Femur (tissue), 1 donor: ENCODE measurements around the gene MAP3K20.
"Not testable (repeated sequence)": the region's sequence is repeated elsewhere in the genome, so short reads cannot be mapped to it uniquely, and the experiment has no call there.

ENCODE experiments used
- DNase-seq: peaks from one replicate; pipeline ENCODE4 v3.0.0-alpha.2; 2017

The MAP3K20 gene

GRCh38 chr2:173075781-173076580 lies at the start of gene MAP3K20:
Gene MAP3K20, plus strand, starts transcription at chr2:173075846. Its CDS starts 15,186 bp downstream, at chr2:173091032.
- peak; percentile 82 for DNase-seq

GRCh38 chr2:173026479-173026878 lies 49.2 kb upstream of the MAP3K20 start:
- DNase-seq = no peak

DNA sequence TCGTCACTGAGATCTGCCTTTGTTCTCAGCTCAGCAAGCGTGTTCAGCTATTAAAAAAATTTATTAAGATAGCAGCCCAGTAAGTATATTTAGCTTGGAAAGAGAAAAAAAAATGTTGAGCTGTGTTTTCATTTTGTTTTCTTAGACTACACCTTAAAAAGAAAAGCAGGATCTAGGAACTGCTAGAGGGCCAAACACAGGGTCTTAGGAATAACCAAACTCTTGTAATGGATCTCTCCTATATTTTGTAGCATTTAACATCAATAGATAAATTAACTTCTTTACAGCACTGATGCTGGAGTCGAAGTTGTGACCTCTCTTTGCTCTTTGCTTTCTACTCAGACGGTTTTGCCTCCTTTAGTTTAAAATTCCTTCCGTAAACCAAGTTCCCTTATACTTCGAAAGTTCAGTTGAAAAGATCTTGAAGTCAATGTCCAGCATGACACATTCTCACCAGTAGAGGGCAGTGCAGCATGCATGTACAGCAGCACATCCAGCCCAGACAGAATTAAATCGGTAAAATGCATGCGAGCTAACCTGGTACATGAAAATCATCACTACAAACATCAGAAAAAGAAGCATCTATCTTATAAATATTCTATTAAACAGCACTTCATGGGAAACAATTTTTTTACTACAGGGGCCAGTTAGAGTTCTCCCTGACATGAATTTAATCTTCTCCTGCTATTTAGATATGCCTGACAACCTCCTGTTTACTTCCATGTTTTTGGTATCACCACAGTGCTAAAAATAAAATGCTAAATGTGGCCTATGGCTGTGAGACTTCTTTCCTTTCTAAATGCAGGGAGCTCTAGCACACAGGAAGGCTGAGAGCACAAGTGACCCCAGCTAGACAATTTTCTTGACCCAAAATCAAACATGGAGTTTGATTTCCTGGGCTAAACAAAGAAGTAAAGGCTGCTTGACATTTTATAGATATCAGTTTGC lies 48.2 kb upstream of the MAP3K20 start:
- peak; percentile 89 for DNase-seq

DNA sequence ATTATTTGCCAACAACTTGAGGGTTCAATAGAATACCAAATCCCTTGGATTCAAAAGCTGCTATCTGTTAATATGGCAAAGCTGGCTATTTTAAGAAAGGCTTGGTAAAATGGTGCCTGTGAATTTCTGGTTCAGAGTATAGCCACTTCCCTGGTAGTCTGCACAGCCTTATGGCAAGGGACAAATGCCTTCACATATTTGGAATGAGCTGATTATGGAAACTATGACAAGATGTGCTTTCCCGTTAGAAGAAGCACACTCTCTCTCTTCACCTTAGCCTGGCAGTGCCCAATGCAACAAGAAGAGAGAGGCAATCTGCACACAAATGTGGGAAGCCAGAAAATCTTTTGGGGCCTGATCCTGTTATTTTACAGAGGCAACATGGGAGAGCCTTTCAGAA lies 47.5 kb upstream of the MAP3K20 start:
- no peak for DNase-seq

- no peak for DNase-seq
These were observed 47.0 kb upstream of the MAP3K20 start for GRCh38 chr2:173028671-173029070.

DNA sequence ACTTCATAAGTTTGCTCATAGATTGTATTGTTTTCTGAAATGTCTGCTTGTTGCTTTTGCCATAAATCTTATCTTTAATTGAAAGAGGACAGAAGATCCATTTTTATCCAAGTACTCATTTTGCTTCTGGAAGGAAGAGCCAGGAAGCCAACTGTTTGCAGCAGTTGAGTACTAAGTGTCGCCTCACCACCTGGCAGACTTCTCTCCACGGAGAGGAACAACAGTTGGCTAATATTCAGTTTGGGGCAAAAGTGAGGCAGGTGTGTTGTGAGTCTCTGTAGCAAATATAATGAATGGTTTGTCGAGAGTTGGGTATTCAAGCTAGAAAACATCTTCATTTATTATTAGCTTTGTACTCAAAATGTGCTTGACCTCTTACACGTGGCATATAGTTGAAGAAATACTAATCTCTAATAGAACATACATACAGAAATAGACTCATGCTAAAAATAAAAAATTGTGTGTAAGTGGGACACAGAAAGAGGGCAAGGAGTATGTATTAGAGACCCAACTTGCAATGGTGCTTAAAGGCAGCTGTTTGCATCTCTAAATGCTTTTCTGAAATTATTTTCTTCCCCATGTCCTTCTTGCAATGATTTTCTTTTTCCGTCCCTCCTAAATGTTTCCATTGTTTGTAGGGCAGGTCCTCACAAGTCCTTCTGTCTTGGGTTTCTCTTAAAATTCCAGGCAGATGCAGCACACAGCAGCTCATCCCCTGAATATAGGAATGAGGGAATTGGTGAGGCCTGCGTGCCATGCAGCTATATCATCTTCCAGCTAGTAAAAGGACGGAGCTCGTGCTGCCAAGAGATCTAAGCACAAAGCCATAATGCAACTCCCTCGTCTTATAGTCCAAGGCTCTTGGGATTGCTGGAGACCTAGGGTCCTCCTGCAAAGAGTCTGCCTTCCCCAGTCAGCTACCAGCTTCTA lies 44.8 kb upstream of the MAP3K20 start:
- no peak for DNase-seq

GRCh38 chr2:173032032-173032431 lies 43.6 kb upstream of the MAP3K20 start:
- DNase-seq = no peak

GRCh38 chr2:173033084-173033483 lies 42.6 kb upstream of the MAP3K20 start:
- DNase-seq = no peak

DNA sequence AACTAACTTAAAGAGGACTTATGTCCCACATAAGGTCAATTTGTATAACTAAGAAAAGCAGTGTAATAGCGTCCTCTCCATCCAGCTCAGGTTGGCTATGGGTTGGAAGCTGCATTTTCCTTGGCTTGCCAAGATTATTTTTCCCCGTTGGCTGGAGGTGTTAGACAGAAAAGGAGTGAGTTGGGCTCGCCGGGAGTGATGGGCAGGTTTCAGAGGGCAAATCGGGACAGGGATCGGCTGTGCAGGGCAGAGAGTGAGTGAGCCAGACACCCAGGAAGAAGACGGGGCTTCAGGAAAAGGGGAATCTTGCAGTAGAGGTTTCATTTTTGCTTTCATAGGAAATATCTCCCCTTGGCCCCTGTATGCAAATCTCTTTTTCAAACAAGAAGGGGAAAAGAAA lies 41.5 kb upstream of the MAP3K20 start:
- no peak for DNase-seq

- DNase-seq = peak; percentile 22
These were observed 38.2 kb upstream of the MAP3K20 start for GRCh38 chr2:173037245-173038120.

- DNase-seq = not testable (repeated sequence)
These were observed 37.4 kb upstream of the MAP3K20 start for GRCh38 chr2:173038257-173038656.

GRCh38 chr2:173040729-173041128 lies 34.9 kb upstream of the MAP3K20 start:
- no peak for DNase-seq

GRCh38 chr2:173043476-173043875 lies 32.2 kb upstream of the MAP3K20 start:
- DNase-seq = peak; percentile 36

GRCh38 chr2:173043897-173044519 lies 31.6 kb upstream of the MAP3K20 start:
- no peak for DNase-seq

GRCh38 chr2:173044686-173045085 lies 31.0 kb upstream of the MAP3K20 start:
- DNase-seq = no peak

DNA sequence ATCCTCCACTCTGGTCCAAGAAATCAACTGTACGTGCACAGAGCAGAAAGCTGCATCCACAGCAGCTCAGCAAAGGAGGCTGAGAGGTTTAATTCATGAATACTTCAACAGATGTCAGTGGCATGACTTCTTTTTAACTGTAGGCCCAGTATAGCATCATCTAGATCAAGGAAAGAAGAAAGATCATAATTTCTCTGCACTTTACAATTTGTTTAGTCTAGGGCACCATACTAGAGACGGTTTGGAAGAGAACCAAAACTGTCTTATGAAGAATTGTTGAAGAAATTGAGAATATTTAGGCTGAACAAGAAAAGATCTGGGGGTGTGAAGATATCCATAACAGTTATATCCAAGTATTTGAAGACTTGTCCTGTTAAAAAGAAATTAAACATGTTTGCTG lies 30.5 kb upstream of the MAP3K20 start:
- DNase-seq = no peak

DNA sequence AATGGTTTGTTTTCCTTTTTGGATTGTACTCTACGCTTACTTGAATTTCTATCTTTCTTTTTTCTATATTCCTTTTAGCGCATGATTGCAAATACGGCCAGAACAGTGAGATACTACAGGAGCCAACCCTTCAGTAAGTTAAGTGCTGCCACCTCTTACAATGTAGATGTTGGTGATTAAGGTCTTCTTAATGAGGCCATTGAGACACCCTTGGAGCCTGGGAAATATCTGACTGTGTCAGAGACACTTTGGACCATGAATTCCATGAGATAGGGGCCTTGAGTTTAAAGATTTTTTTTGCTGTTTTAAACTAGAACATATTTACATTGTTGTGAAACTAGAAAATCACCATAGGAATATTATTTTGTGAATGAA lies 27.1 kb upstream of the MAP3K20 start:
- DNase-seq = no peak

- DNase-seq = peak; percentile 49
These were observed 26.6 kb upstream of the MAP3K20 start for GRCh38 chr2:173048897-173049661.

GRCh38 chr2:173049831-173050230 lies 25.8 kb upstream of the MAP3K20 start:
- DNase-seq = no peak

DNA sequence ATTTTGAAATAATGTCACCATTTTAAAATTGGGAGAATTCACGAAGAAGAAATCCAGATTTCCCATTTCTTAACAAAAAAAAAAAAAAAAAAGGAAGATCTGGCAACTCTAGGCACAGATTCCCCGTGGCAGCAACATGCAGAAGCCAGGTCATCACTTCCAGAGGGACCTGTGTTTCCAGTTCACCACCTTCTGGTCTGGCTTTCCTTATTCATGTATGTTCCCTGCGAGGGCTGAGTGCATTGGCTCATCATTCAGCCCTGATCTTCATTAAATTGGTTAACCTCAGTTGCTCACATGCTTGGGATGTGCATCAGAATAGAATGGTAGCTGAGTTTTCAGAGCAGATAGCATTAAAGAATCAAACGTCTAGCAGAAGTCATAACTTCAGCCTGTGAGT lies 25.0 kb upstream of the MAP3K20 start:
- no peak for DNase-seq
